GM12878 (cell line): ENCODE data around the gene DCLK2.

Experiments used
- BRCA1 ChIP-seq: IDR thresholded peaks from 2 replicates; pipeline ENCODE4 v1.6.1; 2011; ENCODE audit warnings: low read depth, low read length, improper control_type of control experiment
- EED ChIP-seq: sonication (generic); IDR thresholded peaks from 2 replicates; pipeline ENCODE4 v1.6.1; 2016; ENCODE audit warnings: antibody characterized with exemption, low read depth
- EP300 ChIP-seq, 2 experiments: fragments of 150-350 bp in 1 of 2; IDR thresholded peaks; 2 replicates each; pipeline ENCODE4 v1.6.1; 2011 to 2012; ENCODE audit warnings: low read depth in 2 of 2, low read length in 2 of 2, borderline replicate concordance in 1 of 2, improper control_type of control experiment in 1 of 2, inconsistent platforms in 1 of 2; ENCODE audit not compliant: control insufficient read depth in 1 of 2
- FOXM1 ChIP-seq: IDR thresholded peaks from 2 replicates; pipeline ENCODE4 v1.6.1; 2012; ENCODE audit warnings: low read depth, mild to moderate bottlenecking, inconsistent platforms, low read length, moderate library complexity
- MTA3 ChIP-seq: IDR thresholded peaks from 2 replicates; pipeline ENCODE4 v1.6.1; 2012; ENCODE audit warnings: low read length, inconsistent platforms, borderline replicate concordance
- PAX8 ChIP-seq: fragments of 450-650 bp; IDR thresholded peaks from 2 replicates; pipeline ENCODE4 v1.6.1; 2017; ENCODE audit warnings: mild to moderate bottlenecking, moderate library complexity
- SMAD1 ChIP-seq: fragments of 450-650 bp; IDR thresholded peaks from 2 replicates; pipeline ENCODE4 v1.6.1; 2018; ENCODE audit warnings: mild to moderate bottlenecking, low read depth; ENCODE audit not compliant: partially characterized antibody
- SP1 ChIP-seq: IDR thresholded peaks from one replicate; pipeline ENCODE4 v1.6.1; 2011; ENCODE audit warnings: low read depth, low read length
- TCF7 ChIP-seq: IDR thresholded peaks from 2 replicates; pipeline ENCODE4 v1.6.1; 2014; ENCODE audit warnings: antibody characterized with exemption, borderline replicate concordance
- YY1 ChIP-seq: IDR thresholded peaks from 2 replicates; pipeline ENCODE4 v1.6.1; 2011; ENCODE audit warnings: low read depth, mild to moderate bottlenecking, low read length
- TF ChIP-seq, protein P1 (sequence below): IDR thresholded peaks from 2 replicates; pipeline ENCODE4 v1.6.1; 2012; ENCODE audit warnings: mild to moderate bottlenecking, low read depth, low read length
- TF ChIP-seq, protein P2 (sequence below): fragments of 450-650 bp; formaldehyde crosslinking; IDR thresholded peaks from 2 replicates; pipeline ENCODE4 v1.4.0; 2022; ENCODE audit warnings: mild to moderate bottlenecking, moderate library complexity
- TF ChIP-seq, protein P3 (sequence below), 3 experiments: IDR thresholded peaks in 2 of 3; conservative IDR thresholded peaks in 1 of 3; 2 replicates each; pipeline ENCODE4 v1.5.1; 2011; ENCODE audit warnings: low read depth in 3 of 3, low read length in 3 of 3, mild to moderate bottlenecking in 3 of 3, control low read depth in 2 of 3, moderate library complexity in 2 of 3, inconsistent platforms in 1 of 3, mixed read lengths in 1 of 3; ENCODE audit not compliant: control insufficient read depth in 2 of 3, insufficient read depth in 1 of 3; ENCODE audit errors: extremely low read depth in 1 of 3

DNA sequence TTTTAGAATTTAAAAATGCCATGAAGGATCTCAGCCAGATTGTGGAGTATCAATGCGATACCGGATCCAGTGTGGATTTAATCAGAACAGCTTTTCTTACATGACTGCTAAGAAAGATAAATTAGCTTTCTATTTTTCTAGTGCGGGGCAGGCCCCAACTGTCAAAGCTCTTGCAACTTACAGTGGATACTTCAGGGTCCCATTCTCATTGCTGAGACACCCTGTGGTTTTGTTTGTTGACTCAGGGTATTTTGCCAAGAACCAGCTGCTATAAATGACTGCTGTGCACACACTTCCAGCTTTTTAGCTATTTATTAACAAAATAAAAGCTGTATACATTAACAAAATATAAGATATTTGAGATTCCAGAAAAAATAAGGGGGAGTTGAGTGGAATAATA is 166.4 kb downstream of the DCLK2 start:
- no peak for TF ChIP-seq SMAD1
- TF ChIP-seq, protein P1, sequence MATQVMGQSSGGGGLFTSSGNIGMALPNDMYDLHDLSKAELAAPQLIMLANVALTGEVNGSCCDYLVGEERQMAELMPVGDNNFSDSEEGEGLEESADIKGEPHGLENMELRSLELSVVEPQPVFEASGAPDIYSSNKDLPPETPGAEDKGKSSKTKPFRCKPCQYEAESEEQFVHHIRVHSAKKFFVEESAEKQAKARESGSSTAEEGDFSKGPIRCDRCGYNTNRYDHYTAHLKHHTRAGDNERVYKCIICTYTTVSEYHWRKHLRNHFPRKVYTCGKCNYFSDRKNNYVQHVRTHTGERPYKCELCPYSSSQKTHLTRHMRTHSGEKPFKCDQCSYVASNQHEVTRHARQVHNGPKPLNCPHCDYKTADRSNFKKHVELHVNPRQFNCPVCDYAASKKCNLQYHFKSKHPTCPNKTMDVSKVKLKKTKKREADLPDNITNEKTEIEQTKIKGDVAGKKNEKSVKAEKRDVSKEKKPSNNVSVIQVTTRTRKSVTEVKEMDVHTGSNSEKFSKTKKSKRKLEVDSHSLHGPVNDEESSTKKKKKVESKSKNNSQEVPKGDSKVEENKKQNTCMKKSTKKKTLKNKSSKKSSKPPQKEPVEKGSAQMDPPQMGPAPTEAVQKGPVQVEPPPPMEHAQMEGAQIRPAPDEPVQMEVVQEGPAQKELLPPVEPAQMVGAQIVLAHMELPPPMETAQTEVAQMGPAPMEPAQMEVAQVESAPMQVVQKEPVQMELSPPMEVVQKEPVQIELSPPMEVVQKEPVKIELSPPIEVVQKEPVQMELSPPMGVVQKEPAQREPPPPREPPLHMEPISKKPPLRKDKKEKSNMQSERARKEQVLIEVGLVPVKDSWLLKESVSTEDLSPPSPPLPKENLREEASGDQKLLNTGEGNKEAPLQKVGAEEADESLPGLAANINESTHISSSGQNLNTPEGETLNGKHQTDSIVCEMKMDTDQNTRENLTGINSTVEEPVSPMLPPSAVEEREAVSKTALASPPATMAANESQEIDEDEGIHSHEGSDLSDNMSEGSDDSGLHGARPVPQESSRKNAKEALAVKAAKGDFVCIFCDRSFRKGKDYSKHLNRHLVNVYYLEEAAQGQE: no peak
- TF ChIP-seq EP300 (IDR thresholded peaks at IDR 0.05; ENCODE audit: borderline replicate concordance in 1 of 2, control insufficient read depth in 1 of 2, low read depth in 2 of 2, low read length in 2 of 2): no peak
- no peak for TF ChIP-seq PAX8
- no peak for TF ChIP-seq YY1
- no peak for TF ChIP-seq SP1
- no peak for TF ChIP-seq MTA3
- TF ChIP-seq, protein P2, sequence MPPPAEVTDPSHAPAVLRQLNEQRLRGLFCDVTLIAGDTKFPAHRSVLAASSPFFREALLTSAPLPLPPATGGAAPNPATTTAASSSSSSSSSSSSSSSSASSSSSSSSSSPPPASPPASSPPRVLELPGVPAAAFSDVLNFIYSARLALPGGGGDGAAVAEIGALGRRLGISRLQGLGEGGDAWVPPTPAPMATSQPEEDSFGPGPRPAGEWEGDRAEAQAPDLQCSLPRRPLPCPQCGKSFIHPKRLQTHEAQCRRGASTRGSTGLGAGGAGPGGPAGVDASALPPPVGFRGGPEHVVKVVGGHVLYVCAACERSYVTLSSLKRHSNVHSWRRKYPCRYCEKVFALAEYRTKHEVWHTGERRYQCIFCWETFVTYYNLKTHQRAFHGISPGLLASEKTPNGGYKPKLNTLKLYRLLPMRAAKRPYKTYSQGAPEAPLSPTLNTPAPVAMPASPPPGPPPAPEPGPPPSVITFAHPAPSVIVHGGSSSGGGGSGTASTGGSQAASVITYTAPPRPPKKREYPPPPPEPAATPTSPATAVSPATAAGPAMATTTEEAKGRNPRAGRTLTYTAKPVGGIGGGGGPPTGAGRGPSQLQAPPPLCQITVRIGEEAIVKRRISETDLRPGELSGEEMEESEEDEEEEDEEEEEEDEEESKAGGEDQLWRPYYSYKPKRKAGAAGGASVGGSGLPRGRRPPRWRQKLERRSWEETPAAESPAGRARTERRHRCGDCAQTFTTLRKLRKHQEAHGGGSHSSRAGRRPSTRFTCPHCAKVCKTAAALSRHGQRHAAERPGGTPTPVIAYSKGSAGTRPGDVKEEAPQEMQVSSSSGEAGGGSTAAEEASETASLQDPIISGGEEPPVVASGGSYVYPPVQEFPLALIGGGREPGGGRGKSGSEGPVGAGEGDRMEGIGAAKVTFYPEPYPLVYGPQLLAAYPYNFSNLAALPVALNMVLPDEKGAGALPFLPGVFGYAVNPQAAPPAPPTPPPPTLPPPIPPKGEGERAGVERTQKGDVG: no peak
- no peak for TF ChIP-seq EED
- TF ChIP-seq, protein P3, sequence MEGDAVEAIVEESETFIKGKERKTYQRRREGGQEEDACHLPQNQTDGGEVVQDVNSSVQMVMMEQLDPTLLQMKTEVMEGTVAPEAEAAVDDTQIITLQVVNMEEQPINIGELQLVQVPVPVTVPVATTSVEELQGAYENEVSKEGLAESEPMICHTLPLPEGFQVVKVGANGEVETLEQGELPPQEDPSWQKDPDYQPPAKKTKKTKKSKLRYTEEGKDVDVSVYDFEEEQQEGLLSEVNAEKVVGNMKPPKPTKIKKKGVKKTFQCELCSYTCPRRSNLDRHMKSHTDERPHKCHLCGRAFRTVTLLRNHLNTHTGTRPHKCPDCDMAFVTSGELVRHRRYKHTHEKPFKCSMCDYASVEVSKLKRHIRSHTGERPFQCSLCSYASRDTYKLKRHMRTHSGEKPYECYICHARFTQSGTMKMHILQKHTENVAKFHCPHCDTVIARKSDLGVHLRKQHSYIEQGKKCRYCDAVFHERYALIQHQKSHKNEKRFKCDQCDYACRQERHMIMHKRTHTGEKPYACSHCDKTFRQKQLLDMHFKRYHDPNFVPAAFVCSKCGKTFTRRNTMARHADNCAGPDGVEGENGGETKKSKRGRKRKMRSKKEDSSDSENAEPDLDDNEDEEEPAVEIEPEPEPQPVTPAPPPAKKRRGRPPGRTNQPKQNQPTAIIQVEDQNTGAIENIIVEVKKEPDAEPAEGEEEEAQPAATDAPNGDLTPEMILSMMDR (IDR thresholded peaks at IDR 0.05 in 2 of 3, conservative IDR thresholded peaks at IDR 0.05 in 1 of 3; ENCODE audit: control insufficient read depth in 2 of 3, extremely low read depth in 1 of 3, insufficient read depth in 1 of 3, low read depth in 3 of 3, low read length in 3 of 3): no peak
- TF ChIP-seq FOXM1: no peak
- TF ChIP-seq BRCA1: no peak
- TF ChIP-seq TCF7: no peak
